HG02798 (cell line): ENCODE results near the gene GALC.

Experiments
- ATAC-seq: cut with Tn5 transposase; IDR thresholded peaks from one replicate; pipeline ENCODE4 v1.9.1; 2021; ENCODE audit warnings: mild to moderate bottlenecking; ENCODE audit not compliant: unreplicated experiment, poor library complexity

GALC gene

GRCh38 chr14:87894920-87895319 is 98.1 kb downstream of the GALC start:
- no peak for ATAC-seq

DNA sequence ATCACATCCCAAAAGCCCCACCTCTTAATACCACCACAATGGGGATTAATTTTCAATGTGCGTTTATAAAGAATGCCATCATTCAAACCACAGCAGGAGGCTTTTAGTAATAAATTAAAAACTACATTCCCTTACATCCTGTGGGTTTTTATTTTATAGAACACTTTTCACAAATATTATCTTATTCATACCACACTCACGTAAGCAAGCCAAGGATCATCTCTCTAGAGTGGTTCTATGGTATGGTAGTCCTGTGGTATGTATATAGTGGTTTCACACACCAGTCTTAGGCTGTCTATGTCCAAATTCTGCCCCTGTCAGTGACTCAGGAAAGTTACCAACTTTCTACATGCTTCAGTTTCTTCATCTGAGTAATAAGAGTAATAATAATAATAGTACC is 100.2 kb downstream of the GALC start:
- ATAC-seq: no peak

GRCh38 chr14:87888136-87888999 is 104.6 kb downstream of the GALC start:
- no peak for ATAC-seq

DNA sequence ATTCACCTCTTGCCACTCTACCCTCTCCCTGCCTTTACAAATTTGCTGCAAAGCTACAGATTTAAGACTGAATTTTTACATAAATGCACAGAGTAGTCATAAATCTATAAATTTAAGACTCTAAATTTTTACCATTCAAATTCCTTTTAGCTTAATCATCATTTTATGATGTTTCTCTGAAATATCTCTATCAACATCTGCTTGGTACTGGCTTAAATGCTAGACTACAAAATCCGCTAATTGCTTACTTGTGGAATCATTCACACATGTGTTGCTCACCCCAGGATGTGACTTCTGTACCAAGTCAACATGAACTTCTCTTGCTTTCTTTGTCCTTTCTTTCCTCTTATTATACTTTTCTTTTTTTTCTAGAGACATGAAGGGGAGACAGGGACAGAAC is 109.2 kb downstream of the GALC start:
- ATAC-seq: no peak
